ENCODE data around the gene HK3.

HK3 gene

DNA sequence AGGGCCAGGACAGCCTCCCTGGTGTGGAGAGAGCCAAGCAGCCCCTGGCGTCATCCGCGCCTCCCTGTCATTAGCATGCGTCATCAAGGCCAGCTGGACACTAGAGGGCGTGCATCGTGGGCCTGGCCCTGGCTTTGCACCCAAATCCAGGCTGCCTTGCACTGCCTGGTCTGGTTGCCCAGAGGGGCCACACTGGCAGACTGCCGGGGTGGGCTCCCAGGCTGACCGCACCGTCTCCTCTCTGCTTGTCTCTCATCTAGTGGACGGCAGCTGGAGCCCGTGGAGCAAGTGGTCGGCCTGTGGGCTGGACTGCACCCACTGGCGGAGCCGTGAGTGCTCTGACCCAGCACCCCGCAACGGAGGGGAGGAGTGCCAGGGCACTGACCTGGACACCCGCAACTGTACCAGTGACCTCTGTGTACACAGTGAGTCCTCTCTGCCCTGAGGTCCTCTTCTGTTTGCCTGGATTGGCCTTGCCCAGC is 29.0 kb downstream of the HK3 start:
- no peak for DNase-seq (ENCODE audit: low read depth in 2 of 2)

DNA sequence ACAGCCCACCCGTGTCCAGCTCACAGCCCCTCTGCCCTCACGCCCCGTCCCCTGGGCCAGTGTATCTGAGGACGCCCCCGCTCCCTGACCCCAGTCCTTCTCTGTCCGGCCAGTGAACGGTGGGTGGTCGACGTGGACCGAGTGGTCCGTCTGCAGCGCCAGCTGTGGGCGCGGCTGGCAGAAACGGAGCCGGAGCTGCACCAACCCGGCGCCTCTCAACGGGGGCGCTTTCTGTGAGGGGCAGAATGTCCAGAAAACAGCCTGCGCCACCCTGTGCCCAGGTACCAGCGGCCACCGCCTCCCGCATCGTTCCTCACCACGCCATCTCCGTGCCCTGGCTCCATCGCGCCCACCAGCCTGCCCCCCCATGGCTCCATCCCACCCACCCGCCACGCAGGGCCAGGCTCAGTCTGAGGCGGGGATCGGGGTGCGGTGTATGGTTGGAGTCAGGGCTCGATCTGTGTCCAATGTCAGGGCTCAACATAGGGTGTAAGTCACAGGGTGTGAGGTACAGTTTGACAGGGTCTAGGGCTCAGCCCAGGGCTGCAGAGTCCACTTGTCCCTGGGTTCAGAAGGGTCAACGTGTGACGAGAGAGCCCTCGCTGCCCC is 29.5 kb downstream of the HK3 start:
- no peak for DNase-seq (ENCODE audit: low read depth in 2 of 2)

DNA sequence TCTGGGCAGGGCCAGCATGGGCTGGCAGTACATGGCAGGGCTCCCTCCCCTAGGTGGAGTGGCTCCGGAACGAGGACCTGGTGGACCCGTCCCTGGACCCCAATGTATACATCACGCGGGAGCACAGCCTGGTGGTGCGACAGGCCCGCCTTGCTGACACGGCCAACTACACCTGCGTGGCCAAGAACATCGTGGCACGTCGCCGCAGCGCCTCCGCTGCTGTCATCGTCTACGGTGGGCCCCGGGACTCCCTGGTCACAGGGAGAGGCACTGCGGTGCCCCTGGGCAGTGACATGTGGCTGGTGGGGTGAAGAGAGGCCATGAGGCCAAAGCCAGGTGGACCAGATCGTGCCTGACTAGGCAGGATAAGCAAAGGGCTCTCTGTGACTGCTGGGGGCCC is 30.4 kb downstream of the HK3 start:
- no peak for DNase-seq (ENCODE audit: low read depth in 2 of 2)

DNA sequence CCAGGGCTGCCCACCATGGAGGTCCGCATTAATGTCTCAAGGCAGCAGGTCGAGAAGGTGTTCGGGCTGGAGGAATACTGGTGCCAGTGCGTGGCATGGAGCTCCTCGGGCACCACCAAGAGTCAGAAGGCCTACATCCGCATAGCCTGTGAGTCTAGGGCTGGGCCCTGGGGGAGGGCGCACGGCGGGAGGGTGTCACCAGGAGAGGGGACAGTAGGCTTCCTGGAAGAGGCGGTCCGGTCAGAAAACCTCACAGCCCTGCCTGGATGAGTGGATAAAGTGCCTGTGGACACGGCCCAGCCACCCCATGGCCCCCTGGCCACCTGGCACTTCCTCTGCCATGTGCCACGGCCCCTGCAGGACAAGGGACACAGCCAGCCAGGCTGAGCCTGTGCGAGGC is 31.0 kb downstream of the HK3 start:
- DNase-seq (ENCODE audit: low read depth in 2 of 2), result no peak

DNA sequence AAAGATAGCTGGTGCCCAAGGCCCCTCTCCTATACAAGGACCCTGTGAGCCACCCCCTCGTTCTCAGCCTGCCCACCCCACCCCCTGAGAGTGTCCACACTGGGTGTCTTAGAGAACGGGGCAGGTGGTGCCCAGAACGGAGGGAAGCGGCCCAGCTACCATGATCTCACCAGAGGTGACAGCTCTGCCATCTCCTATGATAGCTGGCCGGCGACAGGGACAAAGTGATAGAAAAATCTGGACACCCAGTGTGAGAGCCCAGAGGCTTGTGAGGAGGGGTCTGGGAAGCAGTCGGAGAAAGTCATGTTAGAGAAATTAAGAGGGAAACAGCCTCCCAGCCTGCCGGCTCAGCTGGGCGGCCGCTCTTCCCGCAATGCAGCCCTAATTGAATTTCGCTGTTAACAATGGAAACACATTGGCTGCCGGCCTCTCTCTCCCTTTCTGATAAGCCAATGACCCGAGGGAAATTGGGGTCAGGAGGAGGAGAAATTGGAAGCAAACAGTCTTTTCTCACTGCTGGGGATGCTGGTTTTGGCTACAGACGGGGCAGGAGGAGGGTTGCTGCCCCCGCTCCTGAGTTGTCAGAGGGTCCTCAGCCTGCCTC is 32.3 kb downstream of the HK3 start:
- DNase-seq (ENCODE audit: low read depth in 2 of 2), result no peak

DNA sequence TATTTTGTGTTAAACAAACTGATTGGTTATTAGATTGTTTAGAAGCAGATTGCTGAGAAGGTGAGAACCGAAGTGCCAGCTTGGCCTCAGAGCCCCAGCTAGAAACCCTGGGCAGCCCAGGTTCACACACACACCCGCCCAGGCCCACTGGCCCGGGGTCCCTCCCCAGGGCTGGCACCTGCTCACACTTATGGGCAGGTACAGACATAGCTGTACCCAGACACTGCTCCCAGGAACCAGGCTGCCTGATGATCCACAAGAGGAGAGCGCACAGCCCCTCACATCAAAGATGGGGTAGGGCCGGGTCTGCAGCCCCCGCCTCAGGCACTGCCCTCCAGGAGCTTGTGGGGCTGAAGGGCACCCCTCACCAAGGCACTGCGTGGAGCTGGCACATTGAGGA is 33.2 kb downstream of the HK3 start:
- no peak for DNase-seq (ENCODE audit: low read depth in 2 of 2)

DNA sequence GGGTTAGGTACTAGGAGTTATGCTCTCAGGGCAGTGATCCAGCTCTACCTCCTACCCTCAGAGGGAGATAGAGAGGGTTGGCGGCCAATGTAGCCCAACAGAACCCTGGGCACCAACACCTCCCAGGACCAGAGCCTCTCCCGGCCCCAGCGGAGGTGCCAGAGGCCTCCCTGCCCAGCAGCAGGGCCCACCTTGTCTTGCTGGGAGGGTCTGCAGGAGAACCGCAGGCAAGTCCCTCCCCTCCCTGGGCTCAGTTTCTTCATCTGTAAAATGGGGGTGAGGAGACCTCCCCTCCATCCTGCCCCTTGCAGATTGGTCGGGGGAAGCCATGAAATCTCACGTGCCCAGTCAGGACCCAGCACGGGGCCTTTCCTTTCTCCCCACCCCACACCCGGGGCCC is 34.4 kb downstream of the HK3 start:
- no peak for DNase-seq (ENCODE audit: low read depth in 2 of 2)

DNA sequence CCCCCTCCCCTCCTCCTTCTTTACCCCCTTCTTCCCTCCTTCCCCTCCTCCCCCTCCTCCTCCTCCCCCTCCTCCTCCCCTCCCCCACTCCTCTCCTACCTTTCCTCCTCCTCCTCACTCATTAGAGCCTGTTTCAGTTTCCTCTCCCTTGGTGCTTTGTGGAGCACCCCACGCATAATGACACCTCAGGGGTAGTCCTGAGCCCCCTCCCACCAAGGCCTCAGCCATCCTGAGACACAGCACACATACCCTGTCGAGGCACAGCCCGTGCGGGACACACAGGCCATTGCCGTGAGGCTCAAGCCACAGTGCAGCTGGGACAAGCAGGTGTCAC is 35.4 kb downstream of the HK3 start:
- no peak for DNase-seq (ENCODE audit: low read depth in 2 of 2)

DNA sequence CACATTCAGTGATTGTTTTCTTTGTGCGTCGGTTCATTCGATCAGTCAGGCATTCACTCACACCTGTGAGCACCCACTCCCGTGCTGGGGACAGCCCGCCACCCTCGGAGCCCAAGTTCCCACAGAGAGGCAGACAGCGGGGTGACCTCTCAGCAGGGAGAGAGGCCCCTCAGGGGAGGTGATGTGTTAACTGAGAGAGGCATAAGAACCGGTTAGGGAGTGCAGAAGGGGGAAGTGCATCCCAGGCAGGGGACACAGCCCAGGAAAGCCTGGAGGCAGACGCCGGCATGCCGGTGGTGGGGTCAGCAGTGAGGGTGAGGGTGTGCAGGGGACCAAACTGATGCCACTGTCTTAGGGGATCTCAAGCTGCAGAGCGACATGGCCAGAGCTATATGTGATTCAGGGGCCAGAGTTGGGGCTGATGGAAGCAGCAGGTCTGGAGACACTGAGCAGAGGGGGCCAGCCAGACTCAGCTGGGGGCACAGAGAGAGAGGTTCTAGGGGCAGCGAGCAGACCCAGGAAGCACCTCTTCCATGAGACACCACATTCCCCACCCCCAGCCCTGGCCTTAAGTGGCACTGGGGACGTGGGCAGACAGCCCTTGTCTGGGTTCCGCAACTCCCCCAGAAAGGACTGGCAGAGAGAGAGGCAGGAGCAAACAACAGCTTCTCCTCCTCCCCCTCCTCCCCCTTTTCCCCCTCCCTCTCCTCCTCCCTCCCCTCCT is 35.9 kb downstream of the HK3 start:
- no peak for DNase-seq (ENCODE audit: low read depth in 2 of 2)

DNA sequence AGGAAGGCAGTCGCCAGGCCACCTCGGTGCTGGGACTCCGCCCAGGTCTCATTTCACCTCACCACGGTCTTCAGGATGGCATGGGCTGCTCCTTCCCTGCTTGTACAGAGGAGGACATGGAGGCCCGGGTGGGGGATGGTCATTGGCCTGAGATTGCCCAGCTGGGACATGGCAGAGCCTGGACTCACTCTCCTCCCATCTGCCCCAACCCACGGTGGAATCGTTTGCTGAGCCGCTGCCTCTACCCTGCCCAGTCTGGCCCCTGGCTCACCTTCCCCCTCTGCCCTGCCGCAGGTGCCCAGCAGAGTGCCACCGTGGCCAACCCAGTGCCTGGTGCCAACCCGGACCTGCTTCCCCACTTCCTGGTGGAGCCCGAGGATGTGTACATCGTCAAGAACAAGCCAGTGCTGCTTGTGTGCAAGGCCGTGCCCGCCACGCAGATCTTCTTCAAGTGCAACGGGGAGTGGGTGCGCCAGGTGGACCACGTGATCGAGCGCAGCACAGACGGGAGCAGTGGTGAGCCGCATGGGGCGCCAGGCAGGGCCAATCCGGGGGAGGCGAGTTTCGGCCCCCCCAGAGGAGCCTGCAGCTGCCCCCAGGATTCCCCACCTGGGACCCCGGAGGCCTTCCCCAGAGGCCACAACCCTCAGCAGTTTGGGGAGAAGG is 36.7 kb downstream of the HK3 start:
- no peak for DNase-seq (ENCODE audit: low read depth in 2 of 2)

DNA sequence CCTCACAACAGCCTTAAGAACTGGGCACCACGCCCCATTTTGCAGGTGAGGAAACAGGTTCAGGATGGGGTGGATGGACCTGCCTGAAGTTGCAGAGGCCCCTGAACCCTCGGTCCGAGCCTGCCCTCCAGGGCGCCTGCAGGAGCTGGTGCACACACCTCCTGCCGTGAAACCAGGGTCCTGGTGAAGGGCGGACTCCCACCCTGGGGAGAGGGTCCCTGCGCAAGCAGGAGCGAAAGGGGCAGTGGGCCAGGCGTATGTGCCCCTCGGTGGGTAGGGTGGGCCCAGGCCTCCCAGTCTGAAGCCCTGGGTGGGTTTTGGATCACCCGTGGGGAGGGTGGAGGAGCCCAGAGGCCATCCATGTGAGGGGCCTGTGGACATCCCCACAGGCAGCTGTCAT is 37.9 kb downstream of the HK3 start:
- DNase-seq (ENCODE audit: low read depth in 2 of 2), result no peak

DNA sequence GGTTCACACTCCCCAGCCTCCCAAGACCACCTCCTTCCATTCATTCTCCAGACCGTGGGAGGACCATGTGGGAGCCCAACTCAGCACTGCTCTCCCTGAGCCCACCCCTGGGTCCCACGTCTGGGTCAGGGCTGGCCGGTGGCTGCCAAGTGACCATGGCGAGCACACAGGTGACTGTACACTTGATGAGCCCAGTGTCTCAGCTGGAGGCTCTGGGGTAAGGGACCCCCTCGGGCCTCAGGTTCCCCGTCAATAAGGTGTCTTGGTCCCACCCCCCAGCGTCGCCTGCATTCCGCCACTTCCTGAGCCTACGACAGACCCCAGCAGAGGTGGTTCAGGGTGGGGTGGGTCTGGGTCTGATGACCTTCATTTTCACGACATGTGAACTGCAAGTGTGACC is 38.8 kb downstream of the HK3 start:
- DNase-seq (ENCODE audit: low read depth in 2 of 2), result no peak

DNA sequence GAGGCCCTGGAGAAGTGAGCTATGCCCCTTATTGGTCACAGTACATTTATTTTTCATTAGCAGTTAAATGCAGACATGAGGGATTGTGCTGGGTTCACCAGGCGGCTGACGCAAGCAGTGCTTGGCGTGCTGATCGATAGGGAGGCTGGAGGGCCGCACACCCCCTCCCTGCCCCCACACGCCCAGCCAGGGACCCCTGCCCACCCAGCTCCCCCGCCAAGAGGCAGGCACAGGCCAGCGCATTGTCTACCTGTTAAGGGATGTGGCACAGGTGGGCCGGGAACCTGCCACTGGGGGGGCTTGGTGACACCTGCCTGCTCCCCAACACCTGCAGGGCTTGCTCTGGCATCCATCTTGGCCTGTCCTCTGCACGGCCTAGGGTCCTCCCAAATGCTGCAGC is 39.2 kb downstream of the HK3 start:
- no peak for DNase-seq (ENCODE audit: low read depth in 2 of 2)

DNA sequence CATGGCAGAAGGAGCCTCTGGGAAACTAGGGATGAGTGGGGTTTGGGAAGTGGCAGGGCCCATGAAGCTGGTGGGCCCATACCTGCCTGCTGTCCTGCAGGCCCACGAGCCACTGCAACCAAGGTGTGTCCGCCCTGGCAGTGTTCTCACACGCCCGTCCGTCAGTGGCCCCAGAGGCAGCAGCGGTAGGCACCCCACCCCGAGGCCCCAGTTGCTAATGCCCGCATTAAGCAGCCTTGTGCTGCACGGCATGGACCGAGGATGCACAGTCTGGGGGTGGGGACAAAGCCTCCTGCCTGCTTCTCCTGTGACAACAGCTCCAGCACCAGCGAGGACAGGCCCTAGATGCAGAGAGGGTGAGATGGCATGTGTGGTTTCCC is 41.3 kb downstream of the HK3 start:
- DNase-seq (ENCODE audit: low read depth in 2 of 2), result no peak

DNA sequence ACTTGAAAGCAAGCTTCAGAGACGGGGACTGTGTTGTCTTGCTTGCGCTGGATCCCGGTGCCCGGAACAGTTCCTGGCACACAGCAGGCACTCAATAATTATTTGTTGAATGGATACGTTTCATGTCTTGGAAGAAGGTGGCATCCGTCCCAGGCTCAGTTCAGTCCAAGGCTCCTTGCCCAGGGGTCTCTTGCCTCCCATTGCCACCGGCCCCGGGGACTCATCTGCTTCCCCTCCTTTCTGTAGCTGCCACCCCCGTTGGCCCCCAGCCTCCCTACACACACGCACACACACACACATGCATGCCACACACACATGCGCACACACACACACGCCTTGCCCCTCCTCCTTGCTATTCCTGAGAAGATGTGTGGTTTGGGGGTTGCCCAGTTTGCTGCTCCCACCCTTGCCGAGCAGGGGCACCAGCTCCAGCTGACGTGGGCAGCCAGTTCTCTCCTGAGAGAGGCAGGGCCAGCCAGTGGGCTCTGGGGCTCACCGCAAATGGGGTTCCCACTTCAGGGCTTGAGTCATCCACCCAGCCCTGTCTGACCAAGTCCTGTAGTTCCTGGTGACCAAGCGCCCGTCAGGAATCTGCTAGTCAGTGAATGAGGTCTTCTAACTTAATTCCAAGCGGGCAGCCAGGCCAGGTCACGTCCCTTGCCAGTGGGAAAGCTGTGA is 41.8 kb downstream of the HK3 start:
- DNase-seq (ENCODE audit: low read depth in 2 of 2), result no peak

DNA sequence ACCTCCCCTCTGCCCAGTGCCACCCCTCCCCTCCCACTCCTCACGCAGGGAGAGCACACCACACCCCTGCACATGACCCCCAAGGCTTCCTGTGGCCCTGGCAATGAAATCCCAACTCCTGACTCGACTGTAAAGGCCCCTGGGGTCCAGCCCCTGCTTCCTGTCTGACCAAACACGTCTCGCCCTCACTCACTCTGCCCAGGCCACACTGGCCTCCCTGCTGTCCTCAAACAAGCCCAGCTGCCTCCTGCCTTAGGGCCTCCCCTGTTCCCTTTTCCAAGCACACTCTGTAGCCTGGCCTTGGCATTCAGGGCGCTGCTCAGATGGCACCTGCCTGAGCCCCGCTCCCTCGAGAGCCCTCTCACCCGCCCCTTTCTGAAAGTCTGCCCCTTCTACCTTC is 42.4 kb downstream of the HK3 start:
- no peak for DNase-seq (ENCODE audit: low read depth in 2 of 2)

DNA sequence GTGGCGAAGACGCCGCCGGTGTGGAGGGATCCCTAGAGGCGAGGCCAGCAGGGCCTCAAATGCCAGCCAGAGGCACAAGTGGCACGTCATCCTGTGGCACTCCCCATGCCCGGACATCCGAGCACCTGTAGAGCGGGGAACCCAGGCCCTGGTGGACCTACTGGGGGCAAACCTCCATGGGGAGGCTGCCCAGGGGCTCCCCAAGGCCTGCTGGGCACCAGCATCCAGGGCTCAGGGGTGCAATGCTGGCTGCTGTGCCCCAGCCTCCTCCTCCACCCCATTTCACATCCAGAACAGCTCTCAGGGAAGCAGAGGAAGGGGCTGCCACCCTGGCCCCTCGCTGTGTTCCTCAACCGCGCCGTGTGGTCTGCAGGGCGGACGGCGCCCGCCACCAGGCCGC is 43.5 kb downstream of the HK3 start:
- no peak for DNase-seq (ENCODE audit: low read depth in 2 of 2)

DNA sequence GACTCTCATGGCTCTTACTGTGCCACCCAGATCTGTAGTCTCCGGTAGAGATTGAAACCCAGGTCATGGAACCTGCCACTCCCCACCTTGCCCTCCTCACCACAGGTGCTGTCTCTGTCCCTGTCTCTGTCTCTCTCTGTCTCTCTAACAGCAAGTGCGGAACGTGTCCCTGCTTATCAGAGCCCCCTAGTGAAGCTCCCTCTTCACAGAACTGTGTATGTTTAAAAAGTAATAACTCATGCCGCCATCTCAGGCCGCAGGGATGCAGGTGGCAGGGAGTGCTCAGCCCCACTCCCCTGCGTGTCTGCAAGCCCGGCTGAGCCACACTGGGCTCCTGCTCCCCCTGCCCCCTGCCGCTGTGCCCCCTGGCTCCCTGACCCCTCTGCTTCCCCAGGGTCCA is 45.0 kb downstream of the HK3 start:
- DNase-seq (ENCODE audit: low read depth in 2 of 2), result no peak

DNA sequence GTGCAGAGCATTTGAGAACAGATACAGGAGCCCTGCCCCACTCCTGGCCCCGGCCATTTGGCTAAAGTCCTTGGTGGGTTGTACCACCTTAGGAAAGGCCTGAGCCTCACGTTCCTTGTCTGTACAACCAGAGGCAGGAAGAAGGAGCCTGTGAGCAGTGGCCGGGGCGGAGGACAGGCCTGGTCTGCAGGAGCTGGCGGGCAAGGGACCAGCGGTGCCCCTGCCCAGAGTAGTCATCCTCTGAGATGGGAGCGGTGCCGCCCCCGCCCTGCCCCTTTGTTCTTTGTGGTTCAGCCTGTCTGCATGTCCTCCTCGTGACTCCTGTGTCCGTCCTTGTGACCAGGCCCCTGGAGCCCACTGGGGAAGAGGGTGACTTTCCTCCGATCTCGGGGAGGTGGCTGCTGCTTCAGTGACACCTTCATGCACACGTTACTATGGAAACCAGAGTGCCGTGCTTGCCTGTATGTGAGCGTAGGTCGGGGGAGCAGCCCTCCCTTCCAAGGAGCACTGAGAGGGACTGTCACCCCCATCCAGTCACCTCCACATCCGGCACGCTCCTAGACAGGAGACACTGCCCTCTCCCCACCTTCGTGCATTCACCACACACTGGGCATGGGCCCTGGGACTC is 45.9 kb downstream of the HK3 start:
- no peak for DNase-seq (ENCODE audit: low read depth in 2 of 2)

DNA sequence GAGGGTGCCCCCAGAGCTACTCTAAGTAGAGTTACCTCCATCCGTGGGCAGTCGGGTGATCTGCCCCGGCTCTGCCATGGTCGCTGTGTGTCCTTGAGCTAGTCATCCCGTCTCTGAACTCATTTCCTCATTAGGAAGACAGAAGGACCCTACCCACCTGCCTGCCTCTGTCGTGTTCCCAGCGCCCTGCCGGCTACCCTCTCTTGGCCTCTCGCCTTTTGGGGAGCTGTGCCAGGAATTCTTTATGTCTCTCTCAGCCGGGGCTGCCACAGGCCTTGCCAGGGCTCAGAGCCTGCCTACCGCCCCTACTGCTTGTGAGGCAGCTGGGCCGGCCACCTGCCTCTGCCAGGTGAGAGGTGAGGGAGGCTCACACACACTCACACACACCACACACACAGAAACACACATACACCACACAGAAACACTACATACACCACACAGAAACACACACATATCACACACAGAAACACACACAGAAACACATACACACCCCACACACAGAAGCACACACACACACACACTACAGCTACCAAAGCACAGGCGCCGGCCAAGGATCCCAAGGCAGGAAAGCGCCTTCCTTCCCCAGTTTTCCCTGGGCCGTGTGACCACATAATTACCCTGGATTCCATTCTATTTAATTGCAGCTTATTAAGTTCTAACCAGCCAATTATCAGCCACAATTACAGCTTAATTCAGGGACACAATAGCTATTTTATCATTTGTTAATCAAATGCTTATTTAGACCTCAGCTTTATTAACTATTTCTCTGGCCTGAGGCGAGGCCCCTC is 47.1 kb downstream of the HK3 start:
- no peak for DNase-seq (ENCODE audit: low read depth in 2 of 2)

DNA sequence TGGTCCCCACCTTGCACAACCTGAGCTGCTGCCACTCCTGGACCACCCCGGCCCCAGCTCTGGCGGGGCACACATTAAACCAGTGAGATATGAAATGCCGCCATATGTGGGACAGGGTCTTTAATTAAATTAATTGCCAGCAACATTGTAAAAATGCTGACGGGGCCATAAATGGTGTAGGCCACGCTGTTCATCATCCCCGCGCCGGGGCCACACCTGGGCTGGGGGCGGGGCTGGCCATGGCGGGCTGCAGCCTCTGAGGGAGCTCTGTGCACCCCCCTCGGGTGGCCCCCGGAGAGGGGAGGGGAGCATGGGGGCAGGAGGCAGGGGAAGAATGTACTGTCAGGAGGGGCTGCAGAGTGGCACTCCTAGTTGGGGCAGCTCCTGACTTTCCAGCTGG is 47.8 kb downstream of the HK3 start:
- no peak for DNase-seq (ENCODE audit: low read depth in 2 of 2)

All from activated CD8-positive, alpha-beta memory T cell treated with anti-CD3 and anti-CD28 coated beads for 4 hours (primary cell).